ENCODE data around the gene CCDC120.

Gene CCDC120

GRCh38 chrX:49058794-49059193 is at the start of gene CCDC120:
TSS of gene CCDC120 (plus strand) at chrX:49058999. CDS start at chrX:49062042, 3,043 bp downstream.
- H3K27me3 ChIP-seq (ENCODE audit: insufficient read depth, low read depth) = no peaks in the 10 kb centered on the region
- H3K36me3 ChIP-seq (ENCODE audit: insufficient read depth) = no peaks in the 10 kb centered on the region
- H3K4me1 ChIP-seq (ENCODE audit: low read depth, poor library complexity, severe bottlenecking) = no peaks in the 10 kb centered on the region
- no peak within 1 kb of the TSS for H3K9ac ChIP-seq
- H3K79me2 ChIP-seq (ENCODE audit: insufficient read depth, low read depth) = no peaks in the 10 kb centered on the region
- H4K20me1 ChIP-seq (ENCODE audit: insufficient read depth) = no peaks in the 10 kb centered on the region
- no peak within 1 kb of the TSS for H3K27ac ChIP-seq
- TF ChIP-seq CTCF (conservative IDR thresholded peaks at IDR 0.05; ENCODE audit: low read depth, low read length) = no peak
- no peak within 1 kb of the TSS for H2AFZ ChIP-seq (ENCODE audit: low read depth)
- no peak within 1 kb of the TSS for H3K4me2 ChIP-seq
- H3K4me3 ChIP-seq (IDR thresholded peaks at IDR 0.05; ENCODE audit: insufficient read depth, low read depth, low read length) = no peak within 1 kb of the TSS

- H2AFZ ChIP-seq (ENCODE audit: low read depth) = no peak overlapping the region
- peaks cover 4% of the 10 kb centered on the region for H3K4me1 ChIP-seq (ENCODE audit: low read depth, poor library complexity, severe bottlenecking)
- no peaks in the 10 kb centered on the region for H3K27me3 ChIP-seq (ENCODE audit: insufficient read depth, low read depth)
- H3K79me2 ChIP-seq (ENCODE audit: insufficient read depth, low read depth) = no peaks in the 10 kb centered on the region
- no peak overlapping the region for H3K4me3 ChIP-seq (IDR thresholded peaks at IDR 0.05; ENCODE audit: insufficient read depth, low read depth, low read length)
- H4K20me1 ChIP-seq (ENCODE audit: insufficient read depth) = no peaks in the 10 kb centered on the region
- no peaks in the 10 kb centered on the region for H3K36me3 ChIP-seq (ENCODE audit: insufficient read depth)
- no peak overlapping the region for H3K4me2 ChIP-seq
- H3K27ac ChIP-seq = no peak overlapping the region
- no peak for TF ChIP-seq CTCF (conservative IDR thresholded peaks at IDR 0.05; ENCODE audit: low read depth, low read length)
- H3K9ac ChIP-seq = no peak overlapping the region
Observed at GRCh38 chrX:49019050-49019449, 39.7 kb upstream of the CCDC120 start.

GRCh38 chrX:49019599-49020249 is 39.1 kb upstream of the CCDC120 start:
- H4K20me1 ChIP-seq (ENCODE audit: insufficient read depth) = no peaks in the 10 kb centered on the region
- H3K4me2 ChIP-seq = no peak overlapping the region
- no peaks in the 10 kb centered on the region for H3K36me3 ChIP-seq (ENCODE audit: insufficient read depth)
- no peak overlapping the region for H2AFZ ChIP-seq (ENCODE audit: low read depth)
- H3K9ac ChIP-seq = no peak overlapping the region
- peaks cover 4% of the 10 kb centered on the region for H3K4me1 ChIP-seq (ENCODE audit: low read depth, poor library complexity, severe bottlenecking)
- no peak for TF ChIP-seq CTCF (conservative IDR thresholded peaks at IDR 0.05; ENCODE audit: low read depth, low read length)
- H3K27me3 ChIP-seq (ENCODE audit: insufficient read depth, low read depth) = no peaks in the 10 kb centered on the region
- H3K4me3 ChIP-seq (IDR thresholded peaks at IDR 0.05; ENCODE audit: insufficient read depth, low read depth, low read length) = no peak overlapping the region
- H3K79me2 ChIP-seq (ENCODE audit: insufficient read depth, low read depth) = no peaks in the 10 kb centered on the region
- H3K27ac ChIP-seq = no peak overlapping the region

GRCh38 chrX:49029876-49030275 is 28.9 kb upstream of the CCDC120 start:
- no peak overlapping the region for H3K9ac ChIP-seq
- no peak overlapping the region for H3K27ac ChIP-seq
- no peaks in the 10 kb centered on the region for H3K4me1 ChIP-seq (ENCODE audit: low read depth, poor library complexity, severe bottlenecking)
- no peaks in the 10 kb centered on the region for H3K36me3 ChIP-seq (ENCODE audit: insufficient read depth)
- no peak overlapping the region for H2AFZ ChIP-seq (ENCODE audit: low read depth)
- no peaks in the 10 kb centered on the region for H3K27me3 ChIP-seq (ENCODE audit: insufficient read depth, low read depth)
- H3K4me2 ChIP-seq = no peak overlapping the region
- no peaks in the 10 kb centered on the region for H3K79me2 ChIP-seq (ENCODE audit: insufficient read depth, low read depth)
- no peak overlapping the region for H3K4me3 ChIP-seq (IDR thresholded peaks at IDR 0.05; ENCODE audit: insufficient read depth, low read depth, low read length)
- no peak for TF ChIP-seq CTCF (conservative IDR thresholded peaks at IDR 0.05; ENCODE audit: low read depth, low read length)
- H4K20me1 ChIP-seq (ENCODE audit: insufficient read depth) = no peaks in the 10 kb centered on the region
